ENCODE measurements around the gene CAPS2. TPM values are rescaled to one million over a fixed set of nuclear protein-coding genes. Genes with fewer than 3 reads are reported as not detected.

The CAPS2 gene
- polyA plus RNA-seq, 4 donors: 7.4 to 9.2 (median 8.0) TPM

DNA sequence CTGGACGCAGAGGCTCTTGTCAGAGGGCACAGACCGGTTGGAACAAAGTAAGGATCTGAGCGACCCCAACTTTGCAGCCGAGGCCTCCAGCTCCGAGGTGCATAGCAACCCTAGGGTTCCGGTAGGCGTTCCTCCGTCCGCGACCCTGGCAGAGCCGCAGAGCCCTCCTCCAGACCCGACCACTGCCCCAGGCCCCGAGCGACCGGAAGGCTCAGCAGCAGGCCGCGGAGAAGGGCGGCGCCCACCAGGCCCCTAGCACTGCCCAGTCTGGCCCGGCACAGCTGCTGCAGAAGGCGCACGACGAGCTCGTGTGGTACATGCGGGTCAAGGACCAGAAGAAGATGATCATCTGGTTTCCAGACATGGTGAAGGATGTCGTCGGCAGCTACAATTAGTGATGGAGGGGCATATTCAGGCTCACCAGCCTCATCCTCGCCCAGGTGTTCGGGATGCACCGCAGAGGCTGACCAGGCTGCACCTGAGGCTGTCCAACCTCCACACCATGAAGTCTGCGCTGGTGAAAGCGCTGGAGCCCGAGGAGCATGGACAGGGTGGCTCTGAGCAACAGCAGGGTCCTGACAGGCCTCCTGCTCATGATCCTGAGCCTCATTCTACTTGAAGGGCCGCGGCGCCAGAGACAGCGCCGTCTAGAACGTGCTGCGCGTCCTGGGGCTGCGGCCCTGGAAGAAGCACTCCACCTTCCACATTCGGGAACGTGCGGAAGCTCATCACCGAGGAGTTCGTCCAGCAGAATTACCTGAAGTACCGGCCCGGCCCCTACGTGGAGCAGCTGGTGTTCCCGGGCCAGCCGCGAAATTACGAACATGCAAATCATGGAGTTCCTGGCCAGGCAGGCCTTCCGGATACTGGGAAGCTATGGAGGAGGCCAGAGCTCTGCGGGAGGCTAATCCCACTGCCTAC, 24.5 kb downstream of the CAPS2 start:
- DNase-seq (ENCODE audit: low read depth in 4 of 4, low spot score in 2 of 4): no peak

DNA sequence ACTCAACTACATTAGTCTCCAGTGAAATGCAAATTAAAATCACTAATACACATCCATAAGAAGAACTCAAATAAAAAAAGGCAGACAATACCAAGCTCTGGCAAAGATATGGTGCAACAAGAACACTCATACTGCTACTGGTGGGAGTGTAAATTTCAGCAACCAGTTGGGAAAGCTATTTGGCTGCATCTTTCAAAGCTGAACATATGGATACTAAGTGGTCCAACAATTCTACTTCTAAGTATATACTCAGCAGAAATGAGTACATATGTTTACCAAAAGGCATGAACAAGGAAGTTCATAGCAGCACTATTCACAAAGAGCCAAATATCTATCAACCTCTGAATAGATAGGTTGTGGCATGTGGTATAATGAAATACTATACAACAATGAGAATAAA, 27.3 kb downstream of the CAPS2 start:
- no peak for DNase-seq (ENCODE audit: low read depth in 4 of 4, low spot score in 2 of 4)

DNA sequence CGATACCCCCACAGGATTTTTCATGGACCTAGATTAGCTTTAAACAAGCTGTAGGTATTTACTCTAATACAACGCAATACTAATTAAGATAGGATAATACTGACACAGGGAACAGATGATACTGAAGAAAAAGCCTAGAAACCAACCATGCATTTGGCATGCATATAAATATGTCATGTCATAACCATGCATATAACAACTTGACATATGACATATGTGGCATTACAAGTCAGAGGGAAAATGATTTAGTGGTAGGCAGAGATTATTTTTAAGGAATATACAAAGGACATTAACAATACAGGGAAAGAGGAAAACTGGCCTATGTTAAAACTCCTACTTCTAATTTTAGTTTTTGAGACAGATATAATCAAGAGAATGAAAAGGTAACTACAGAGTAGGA, 27.9 kb downstream of the CAPS2 start:
- DNase-seq (ENCODE audit: low read depth in 4 of 4, low spot score in 2 of 4): no peak

DNA sequence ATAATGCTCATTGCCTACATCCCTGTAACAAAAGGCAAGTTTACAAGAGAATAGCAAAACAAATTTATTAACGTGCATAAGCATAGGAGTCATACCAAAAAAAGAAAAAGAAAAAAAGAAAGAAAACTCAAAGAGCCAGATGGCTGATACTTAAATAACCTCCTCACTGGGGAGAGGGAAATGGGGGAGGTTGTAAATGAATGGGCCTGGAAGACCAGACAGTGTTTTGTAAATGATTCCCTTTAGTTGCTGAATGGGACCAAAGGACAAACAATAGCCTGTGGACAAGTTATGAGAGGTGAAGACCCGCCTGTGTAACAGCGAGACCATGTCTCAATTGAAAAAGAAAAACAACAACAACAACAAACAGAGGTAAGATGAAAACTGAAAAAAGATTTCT, 35.3 kb downstream of the CAPS2 start:
- no peak for DNase-seq (ENCODE audit: low read depth in 4 of 4, low spot score in 2 of 4)

DNA sequence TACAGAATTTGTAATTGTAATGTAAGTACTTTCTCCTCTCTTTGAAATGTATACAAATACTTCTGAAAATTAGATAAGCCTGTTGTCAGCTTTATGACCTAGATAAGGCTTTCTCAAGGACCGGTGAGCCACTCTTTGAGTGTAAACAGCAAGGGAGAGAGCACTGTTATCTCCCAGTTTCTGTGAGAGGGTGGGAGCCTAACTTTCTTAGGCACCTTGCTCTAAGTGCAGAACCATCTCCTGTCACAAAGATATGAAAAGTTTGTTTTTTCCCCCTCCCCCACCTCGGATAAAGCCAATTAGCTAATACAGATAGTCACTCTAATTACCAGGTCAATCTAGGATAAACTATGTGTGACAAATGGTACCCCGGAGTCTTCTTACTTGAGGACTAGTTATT, 35.8 kb downstream of the CAPS2 start:
- DNase-seq (ENCODE audit: low read depth in 4 of 4, low spot score in 2 of 4): no peak

DNA sequence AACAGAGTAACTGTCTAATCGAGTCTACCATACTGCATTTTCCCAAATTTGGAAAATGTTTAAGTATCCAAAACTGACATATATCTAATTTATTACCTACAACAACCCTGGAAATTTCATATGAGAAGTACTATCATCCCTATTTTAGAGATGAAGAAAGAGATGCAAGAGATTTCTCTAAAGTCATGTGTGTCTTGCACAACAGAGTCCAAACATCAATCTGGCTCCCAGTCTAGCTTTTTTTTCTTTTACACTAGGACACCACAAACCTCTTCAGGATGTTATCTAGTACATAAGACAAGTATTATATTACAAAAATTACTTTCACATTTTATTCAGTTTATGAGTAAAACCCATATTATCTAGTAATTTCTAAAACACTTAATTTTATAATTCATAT, 39.1 kb downstream of the CAPS2 start:
- DNase-seq (ENCODE audit: low read depth in 4 of 4, low spot score in 2 of 4): no peak

DNA sequence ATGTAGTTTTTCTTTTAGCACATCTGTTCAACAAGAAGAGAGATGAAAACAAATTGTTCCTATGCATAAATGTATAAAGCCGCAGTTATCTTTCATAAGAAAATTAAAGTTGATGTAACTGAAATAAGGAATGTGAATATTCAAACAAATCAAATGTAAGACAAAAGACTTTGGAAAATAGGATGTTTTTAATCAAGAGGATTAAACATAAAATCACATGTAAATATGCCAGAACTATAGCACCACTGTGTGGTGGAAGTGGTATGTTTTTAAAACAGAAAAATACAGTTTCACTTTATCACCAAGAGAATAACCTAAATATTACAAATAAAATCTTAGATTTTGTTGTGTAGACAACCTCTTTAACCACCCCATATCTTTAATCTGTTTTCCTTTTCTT, 40.4 kb downstream of the CAPS2 start:
- DNase-seq (ENCODE audit: low read depth in 4 of 4, low spot score in 2 of 4): peak in 1 of 4 donors; percentile 2

DNA sequence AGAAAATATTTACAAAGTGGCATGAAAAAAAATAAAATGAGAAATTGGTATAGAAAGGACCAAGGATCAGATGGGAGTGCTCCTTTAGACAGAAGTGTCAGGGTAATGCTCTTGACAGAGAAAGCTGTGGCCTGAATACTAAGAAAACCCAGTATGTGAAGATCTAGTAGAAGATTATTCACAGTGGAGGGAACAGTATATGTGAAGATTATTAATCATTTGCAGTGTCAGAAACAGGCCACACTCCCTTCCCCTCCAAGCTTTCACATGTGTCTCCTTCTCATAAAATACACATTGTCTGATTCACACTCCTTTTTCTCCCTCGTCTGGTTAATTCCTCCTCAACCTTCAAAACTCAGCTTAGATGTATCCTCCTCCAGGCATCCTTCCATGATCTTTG, 41.3 kb downstream of the CAPS2 start:
- DNase-seq (ENCODE audit: low read depth in 4 of 4, low spot score in 2 of 4): no peak

DNA sequence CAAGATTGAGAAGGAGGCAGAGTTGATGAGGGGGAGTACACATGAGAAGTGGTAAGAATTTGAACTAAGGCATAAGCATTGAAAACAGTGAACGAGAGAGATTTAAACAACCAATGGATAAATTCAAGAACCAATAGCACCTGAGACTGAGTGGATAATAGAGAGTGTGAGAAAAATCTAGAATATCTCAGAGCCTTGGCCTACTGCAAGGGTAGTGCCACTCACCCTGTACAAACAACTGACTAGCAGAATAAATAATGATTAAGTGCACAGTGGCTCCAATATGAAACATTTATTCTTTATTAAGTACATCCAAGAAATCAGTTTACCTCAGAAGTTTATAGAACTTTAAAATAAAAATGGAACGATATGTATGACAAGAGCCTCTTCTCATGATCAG, 54.4 kb downstream of the CAPS2 start:
- DNase-seq (ENCODE audit: low read depth in 4 of 4, low spot score in 2 of 4): no peak

DNA sequence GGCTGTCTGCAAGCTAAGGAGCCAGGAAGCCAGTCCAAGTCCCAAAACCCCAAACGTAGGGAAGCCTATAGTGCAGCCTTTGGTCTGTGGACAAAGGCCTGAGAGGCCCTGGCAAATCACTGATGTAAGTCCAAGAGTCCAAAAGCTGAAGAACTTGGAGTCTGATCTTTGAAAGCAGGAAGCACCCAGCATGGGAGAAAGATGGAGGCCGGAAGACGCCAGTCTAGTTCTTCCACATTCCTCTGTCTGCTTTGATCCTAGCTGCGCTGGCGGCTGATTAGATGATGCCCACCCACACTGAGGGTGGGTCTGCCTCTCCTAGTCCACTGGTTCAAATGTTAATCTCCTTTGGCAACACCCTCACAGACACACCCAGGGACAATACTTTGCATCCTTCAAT, 58.5 kb downstream of the CAPS2 start:
- no peak for DNase-seq (ENCODE audit: low read depth in 4 of 4, low spot score in 2 of 4)

DNA sequence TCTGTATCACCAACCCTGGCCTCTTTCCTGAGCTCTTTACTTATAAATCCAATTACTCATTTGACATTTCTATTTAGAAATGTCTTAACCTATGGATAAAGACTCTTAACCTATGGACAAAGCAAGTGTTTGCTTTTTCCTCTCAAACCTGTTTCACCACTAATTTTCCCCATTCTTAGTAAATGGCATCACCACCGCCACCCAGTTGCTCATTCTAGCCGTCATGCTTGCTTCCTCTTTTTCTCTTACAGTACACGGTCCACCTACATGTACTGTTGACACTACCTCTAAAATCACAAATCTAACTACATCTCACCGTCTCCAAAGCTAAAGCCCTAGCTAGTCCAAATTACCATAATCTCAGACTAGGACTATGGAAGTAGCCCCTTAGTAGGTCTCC, 60.0 kb downstream of the CAPS2 start:
- DNase-seq (ENCODE audit: low read depth in 4 of 4, low spot score in 2 of 4): no peak

DNA sequence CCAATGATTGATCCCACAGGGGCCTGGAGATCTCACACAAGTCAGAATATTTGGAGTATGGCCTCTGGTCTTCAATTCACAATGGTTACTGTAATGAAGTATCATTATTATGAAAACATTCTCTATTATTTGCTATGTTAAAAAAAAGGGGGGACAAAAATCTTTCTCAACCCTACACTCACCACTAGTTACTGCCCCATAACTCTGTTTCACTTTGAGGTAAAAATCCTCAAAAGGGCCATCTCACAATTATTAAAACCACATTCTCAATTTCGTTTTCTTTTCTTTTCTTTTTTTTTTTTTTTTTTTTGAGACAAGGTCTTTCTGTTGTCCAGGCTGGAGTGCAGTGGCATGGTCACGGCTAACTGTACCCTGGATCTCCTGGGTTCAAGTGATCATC, 60.9 kb downstream of the CAPS2 start:
- no peak for DNase-seq (ENCODE audit: low read depth in 4 of 4, low spot score in 2 of 4)

DNA sequence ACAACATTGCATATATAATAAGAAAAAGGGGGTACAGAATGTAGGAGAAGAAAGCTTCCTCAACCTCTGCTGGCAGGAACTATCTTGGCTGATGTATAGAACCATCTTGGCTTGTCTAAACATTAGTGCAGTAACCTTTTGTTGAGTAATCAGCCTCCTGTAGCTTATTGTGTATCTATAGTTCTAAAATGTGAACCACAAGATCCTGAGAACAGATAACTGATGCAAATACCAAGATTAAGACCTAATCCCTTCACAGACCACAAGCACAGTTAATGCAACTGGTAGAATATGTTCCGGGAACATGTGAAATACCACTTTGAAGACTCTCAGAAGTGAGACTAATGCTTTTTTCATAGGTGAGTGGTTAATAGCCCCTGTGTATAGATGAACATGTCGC, 69.8 kb downstream of the CAPS2 start:
- no peak for DNase-seq (ENCODE audit: low read depth in 4 of 4, low spot score in 2 of 4)

DNA sequence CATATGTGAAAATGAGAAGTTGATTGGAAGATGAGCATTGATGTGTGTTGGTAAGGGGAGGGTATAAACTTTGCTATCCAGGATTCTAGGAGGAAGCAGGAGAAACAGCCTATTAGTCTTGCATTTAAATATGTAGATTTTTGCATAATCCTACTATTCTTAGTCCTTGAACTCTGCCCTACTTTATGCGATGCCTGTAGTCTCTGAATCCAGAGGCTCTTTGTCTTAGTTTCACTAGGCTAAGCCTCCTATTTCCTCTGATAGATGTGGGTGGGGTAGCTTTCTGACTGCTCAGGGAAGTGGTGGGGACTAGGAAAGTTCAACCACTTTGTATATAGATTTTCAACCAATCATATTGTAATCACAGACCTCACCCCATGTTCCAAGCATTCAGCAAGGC, 71.0 kb downstream of the CAPS2 start:
- DNase-seq (ENCODE audit: low read depth in 4 of 4, low spot score in 2 of 4): no peak

DNA sequence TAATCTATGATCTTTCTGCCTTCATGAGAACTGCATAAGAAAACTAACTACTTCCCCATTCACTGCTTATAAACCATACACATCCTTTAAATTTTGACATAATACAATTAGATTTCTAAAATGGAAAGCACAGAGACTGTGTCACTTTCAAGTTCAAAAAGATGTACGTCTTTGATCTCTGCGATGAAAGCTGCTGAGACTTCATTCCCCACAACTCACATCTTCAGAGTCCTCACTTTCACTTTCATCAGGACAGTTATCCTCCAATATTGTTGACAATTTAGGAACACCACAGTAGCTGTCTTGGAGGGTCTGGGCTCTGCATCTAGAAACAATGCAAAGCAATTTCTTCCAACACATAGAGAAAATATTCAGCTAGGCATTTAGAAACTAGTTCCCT, 72.6 kb downstream of the CAPS2 start:
- DNase-seq (ENCODE audit: low read depth in 4 of 4, low spot score in 2 of 4): no peak

DNA sequence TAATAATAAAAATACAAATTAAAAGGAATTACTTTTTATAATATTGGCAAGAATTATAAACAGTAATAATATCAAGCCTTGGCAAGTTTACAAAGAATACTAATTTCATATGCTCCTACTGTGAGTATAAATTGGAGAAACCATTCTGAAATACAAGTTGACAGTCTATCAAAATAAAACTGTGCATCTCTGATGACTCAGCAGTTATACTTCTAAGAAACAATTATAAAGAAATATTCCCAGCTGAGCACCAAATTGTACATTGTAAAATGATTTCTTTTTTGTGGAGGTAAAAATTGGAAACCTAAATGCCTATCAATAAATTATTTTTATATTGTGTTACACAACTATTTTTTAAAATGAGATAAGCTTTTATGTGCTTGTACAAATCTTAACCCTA, 85.0 kb downstream of the CAPS2 start:
- DNase-seq (ENCODE audit: low read depth in 4 of 4, low spot score in 2 of 4): no peak

DNA sequence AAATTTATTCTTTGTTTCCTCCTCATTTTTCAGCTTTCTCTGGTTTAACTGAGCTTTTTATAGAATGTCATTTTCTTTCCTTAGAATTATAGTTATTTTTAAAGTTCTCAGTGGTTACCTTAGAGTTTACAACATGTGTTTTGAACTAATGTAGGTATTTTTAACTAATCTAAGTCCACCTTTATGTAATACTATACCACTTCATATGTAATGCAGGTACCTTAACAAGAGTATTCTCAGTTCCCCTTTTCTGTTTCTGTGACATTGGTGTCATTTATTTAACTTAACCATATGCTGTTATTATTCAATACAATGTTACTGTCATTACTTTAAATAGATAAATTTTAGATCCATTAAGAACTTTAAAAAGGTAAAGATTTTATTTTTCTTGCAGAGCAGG, 90.1 kb downstream of the CAPS2 start:
- no peak for DNase-seq (ENCODE audit: low read depth in 4 of 4, low spot score in 2 of 4)

DNA sequence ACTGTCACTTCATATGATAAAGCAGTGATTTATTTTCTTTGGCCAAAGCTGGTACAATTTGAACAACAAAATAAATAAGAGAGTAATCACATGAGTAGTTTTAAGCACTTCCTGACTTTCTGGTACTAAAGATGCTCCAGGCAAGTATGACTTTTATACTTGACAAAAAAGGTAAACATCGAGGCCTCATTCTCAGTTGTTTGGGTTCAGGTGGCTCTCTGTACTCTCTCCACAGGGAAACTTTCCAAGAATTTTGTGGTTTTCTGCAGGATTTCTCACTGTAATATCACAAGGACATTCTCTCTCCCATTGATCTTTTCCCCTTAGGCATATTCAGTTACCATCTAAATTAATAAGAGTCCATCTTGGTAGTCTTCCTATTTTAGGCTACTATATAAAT, 93.9 kb downstream of the CAPS2 start:
- DNase-seq (ENCODE audit: low read depth in 4 of 4, low spot score in 2 of 4): no peak

DNA sequence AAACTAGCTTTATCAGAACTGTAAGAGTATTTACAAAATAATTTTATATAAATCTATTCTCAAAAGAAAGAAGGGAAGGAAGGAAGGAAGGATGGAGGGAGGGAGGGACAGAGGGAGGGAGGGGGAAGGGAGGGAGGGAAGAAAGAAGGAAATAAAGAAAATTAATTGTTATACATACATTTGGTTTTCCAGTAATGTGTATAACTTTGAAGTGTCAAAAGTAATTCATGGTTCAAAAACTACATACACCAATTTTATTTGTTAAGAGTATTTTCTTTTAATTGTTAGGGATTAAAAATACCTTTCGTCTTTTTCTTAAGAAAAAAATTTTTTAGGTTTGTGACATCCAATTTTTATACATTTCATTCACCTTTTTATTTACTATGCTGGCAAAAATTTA, 103.0 kb downstream of the CAPS2 start:
- DNase-seq (ENCODE audit: low read depth in 4 of 4, low spot score in 2 of 4): no peak

Measured in left renal cortex interstitium (tissue), 4 donors.